PC-9 (cell line): Measurements from ENCODE around the gene GPR157.

Experiments
- EZH2 ChIP-seq: fragments of 200-600 bp; sonication (generic); IDR thresholded peaks from 2 replicates; pipeline ENCODE4 v1.8.0; 2017; ENCODE audit warnings: antibody characterized with exemption, low read depth
- TF ChIP-seq, protein P1 (sequence below): fragments of 200-600 bp; sonication (generic); conservative IDR thresholded peaks from 2 replicates; pipeline ENCODE4 v1.6.1; 2017; ENCODE audit warnings: mixed run types, antibody characterized with exemption, mild to moderate bottlenecking, moderate library complexity

- TF ChIP-seq, protein P1, sequence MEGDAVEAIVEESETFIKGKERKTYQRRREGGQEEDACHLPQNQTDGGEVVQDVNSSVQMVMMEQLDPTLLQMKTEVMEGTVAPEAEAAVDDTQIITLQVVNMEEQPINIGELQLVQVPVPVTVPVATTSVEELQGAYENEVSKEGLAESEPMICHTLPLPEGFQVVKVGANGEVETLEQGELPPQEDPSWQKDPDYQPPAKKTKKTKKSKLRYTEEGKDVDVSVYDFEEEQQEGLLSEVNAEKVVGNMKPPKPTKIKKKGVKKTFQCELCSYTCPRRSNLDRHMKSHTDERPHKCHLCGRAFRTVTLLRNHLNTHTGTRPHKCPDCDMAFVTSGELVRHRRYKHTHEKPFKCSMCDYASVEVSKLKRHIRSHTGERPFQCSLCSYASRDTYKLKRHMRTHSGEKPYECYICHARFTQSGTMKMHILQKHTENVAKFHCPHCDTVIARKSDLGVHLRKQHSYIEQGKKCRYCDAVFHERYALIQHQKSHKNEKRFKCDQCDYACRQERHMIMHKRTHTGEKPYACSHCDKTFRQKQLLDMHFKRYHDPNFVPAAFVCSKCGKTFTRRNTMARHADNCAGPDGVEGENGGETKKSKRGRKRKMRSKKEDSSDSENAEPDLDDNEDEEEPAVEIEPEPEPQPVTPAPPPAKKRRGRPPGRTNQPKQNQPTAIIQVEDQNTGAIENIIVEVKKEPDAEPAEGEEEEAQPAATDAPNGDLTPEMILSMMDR = no peak
- TF ChIP-seq EZH2 = no peak
Observed at GRCh38 chr1:9149837-9150581, 21.1 kb upstream of the GPR157 start.
